ENCODE data around the gene GLDC. TPM values are rescaled to one million over a fixed set of nuclear protein-coding genes. Genes with fewer than 3 reads are reported as not detected.

Gene GLDC
- total RNA-seq, 6 experiments from 2014 or later, result 76.2 to 103 (median 89.3) TPM

DNA sequence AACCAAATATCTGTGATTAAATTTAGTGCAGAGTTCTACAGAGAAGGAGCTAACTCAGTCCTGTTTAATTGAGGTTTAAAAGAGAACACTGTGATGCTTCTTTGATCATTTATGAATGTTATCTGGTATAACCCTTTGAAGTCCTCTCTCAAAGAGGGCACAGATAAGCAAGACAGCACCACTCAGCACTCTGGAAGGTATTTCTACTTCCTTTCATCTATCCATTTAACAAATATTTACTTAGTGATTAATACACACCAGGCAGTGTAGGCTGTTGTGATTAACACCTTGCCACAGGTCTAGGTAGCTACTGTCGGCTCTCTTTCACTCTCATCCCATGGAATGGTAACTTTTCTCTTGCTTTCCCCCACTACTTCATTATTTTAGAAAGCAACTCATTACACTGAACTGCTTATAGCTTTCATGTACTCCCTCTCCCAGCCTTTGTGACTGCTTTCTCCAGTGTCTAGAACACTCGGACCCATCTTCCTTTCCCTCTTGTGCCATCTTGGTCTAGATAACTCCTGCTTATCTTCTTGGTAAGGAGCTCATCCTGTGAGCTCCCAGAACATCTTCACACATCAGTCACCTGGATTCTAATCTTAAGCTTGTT lies 54.7 kb downstream of the GLDC start:
- TF ChIP-seq POLR2A (IDR thresholded peaks at IDR 0.05), result no peak
- TF ChIP-seq, protein P1, sequence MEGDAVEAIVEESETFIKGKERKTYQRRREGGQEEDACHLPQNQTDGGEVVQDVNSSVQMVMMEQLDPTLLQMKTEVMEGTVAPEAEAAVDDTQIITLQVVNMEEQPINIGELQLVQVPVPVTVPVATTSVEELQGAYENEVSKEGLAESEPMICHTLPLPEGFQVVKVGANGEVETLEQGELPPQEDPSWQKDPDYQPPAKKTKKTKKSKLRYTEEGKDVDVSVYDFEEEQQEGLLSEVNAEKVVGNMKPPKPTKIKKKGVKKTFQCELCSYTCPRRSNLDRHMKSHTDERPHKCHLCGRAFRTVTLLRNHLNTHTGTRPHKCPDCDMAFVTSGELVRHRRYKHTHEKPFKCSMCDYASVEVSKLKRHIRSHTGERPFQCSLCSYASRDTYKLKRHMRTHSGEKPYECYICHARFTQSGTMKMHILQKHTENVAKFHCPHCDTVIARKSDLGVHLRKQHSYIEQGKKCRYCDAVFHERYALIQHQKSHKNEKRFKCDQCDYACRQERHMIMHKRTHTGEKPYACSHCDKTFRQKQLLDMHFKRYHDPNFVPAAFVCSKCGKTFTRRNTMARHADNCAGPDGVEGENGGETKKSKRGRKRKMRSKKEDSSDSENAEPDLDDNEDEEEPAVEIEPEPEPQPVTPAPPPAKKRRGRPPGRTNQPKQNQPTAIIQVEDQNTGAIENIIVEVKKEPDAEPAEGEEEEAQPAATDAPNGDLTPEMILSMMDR (IDR thresholded peaks at IDR 0.05), result no peak
- Histone ChIP-seq H3K4me3 (no peak overlapping the region), H3K36me3 (peaks cover 0 to 85% (median 17%) of the 10 kb centered on the region in 4 donors), H3K4me1 (no peaks in the 10 kb centered on the region), H3K27ac (no peak overlapping the region), H3K27me3 (no peaks in the 10 kb centered on the region), H3K9me3 (no peaks in the 10 kb centered on the region)
- no peak for DNase-seq
- peak in 3 of 4 donors; percentile 25 to 89 (median 43) for ATAC-seq
- intact Hi-C loops (cut with DNase I), result no loop called here
- WGBS (ENCODE audit: insufficient coverage, low coverage, low lambda C conversion rate, missing lambda C conversion rate), result 31% methylated on average over 2 of the region's 2 CpGs

DNA sequence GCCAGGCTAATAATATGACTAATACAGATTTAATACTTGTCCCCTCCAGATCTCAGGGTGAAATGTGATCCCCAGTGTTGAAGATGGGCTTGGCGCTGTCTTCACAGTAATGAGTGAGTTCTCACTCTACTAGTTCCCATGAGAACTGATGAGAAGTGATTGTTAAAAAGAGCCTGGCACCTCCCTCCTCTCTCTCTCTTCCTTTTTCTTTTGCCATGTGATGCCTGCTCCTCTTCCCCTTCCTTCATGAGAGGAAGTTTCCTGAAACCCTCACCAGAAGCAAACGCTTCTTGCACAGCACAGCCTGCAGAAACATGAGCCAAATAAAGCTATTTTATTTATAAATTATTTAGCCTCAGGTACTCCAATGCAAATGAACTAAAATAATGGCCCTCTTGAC lies 55.2 kb downstream of the GLDC start:
- Histone ChIP-seq H3K4me1 (no peaks in the 10 kb centered on the region), H3K9me3 (no peaks in the 10 kb centered on the region), H3K27ac (no peak overlapping the region), H3K27me3 (no peaks in the 10 kb centered on the region), H3K4me3 (no peak overlapping the region), H3K36me3 (peaks cover 0 to 89% (median 17%) of the 10 kb centered on the region in 4 donors)
- WGBS (ENCODE audit: insufficient coverage, low coverage, low lambda C conversion rate, missing lambda C conversion rate), result 33% methylated on average over 1 of the region's 2 CpGs
- intact Hi-C loops (cut with DNase I), result no loop called here
- ATAC-seq, result peak in 2 of 4 donors; percentile 14 to 52
- TF ChIP-seq POLR2A (IDR thresholded peaks at IDR 0.05), result no peak
- TF ChIP-seq, protein P1 (IDR thresholded peaks at IDR 0.05), result no peak
- no peak for DNase-seq

DNA sequence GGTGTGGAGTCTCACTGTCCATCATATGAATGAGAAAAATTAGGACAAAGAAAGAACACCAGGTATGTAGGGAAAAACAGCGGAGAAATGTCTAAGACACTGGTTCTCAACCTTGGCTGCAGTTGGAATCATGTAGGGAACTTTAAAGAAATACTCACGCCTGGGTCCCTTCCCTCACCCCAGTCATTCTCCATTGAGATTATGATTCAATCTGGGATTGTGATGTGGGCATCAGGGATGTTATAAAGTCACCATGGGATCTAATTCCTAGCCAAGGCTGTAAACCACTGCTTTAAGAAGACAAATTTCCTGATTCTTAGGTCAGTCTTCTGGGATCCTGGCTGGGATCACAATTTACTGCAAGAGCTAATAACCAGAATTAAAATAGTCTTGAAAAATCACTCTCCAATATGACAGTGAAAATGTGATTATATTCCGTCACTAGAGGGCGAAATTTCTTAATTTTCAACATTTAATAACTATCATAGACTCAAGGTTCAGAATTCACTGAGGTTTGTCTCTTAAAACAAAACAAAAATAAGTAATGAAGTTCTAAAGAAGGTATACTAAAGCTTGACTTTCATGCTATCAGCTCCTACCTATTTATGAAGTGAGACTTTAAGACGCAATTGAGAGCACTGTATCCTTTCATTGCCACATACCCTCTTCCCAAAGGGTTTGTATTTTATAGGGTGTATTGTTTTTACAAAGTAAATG lies 60.5 kb downstream of the GLDC start:
- TF ChIP-seq, protein P1 (IDR thresholded peaks at IDR 0.05), result peak; percentile 34 to 51 (median 46)
- TF ChIP-seq POLR2A (IDR thresholded peaks at IDR 0.05), result no peak
- H3K27ac ChIP-seq, result no peak overlapping the region
- intact Hi-C loops (cut with DNase I), result loop anchor here in 1 of 2 donors (10.0 kb wide), 1 partner anchor 100 kb away; no protein-coding TSS in a partner anchor
- H3K27me3 ChIP-seq, result no peaks in the 10 kb centered on the region
- no peaks in the 10 kb centered on the region for H3K9me3 ChIP-seq
- peak; percentile 35 to 60 (median 49) for ATAC-seq
- H3K36me3 ChIP-seq, result peaks cover 0 to 76% (median 20%) of the 10 kb centered on the region in 4 donors
- whole genome bisulfite sequencing (ENCODE audit: insufficient coverage, low coverage, low lambda C conversion rate, missing lambda C conversion rate), result 29% methylated on average over 3 of the region's 5 CpGs
- no peak overlapping the region for H3K4me3 ChIP-seq
- no peak for DNase-seq
- no peaks in the 10 kb centered on the region for H3K4me1 ChIP-seq

DNA sequence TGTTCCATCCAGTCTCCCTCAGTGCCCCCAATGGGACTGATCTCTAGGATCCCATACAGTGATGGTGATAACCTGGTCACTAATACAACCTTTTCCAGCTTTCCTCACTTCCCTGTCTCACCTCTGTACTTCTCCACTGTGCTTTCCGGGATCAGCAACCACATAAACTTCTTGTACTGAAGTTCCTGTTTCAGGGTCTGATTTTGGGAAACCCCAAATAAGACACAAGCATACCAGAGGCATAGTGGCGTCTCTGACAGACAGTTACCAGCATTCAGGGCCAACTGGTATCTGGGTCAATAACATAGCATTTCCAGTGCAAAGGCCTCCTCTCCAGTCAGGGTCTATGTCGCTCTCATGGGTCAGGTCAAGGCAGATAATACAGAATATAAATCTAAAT lies 64.3 kb downstream of the GLDC start:
- no peaks in the 10 kb centered on the region for H3K4me1 ChIP-seq
- ATAC-seq (peak in 1 of 4 donors; percentile 9), DNase-seq (no peak)
- H3K36me3 ChIP-seq, result peaks cover 0 to 39% (median 9%) of the 10 kb centered on the region in 4 donors
- intact Hi-C loops (cut with DNase I), result loop anchor here in 1 of 2 donors (10.0 kb wide), 1 partner anchor 104 kb away; no protein-coding TSS in a partner anchor
- TF ChIP-seq POLR2A (IDR thresholded peaks at IDR 0.05), result no peak
- TF ChIP-seq, protein P1 (IDR thresholded peaks at IDR 0.05), result no peak
- no peak overlapping the region for H3K27ac ChIP-seq
- WGBS (ENCODE audit: insufficient coverage, low coverage, low lambda C conversion rate, missing lambda C conversion rate), result 51% methylated on average over 3 of the region's 3 CpGs
- no peaks in the 10 kb centered on the region for H3K27me3 ChIP-seq
- H3K9me3 ChIP-seq, result no peaks in the 10 kb centered on the region
- no peak overlapping the region for H3K4me3 ChIP-seq

Measured in right lobe of liver (tissue), 6 donors.